Omental fat pad (tissue), 4 donors: ENCODE results near the gene ADAMTS4. TPM values are rescaled to one million over a fixed set of nuclear protein-coding genes. Genes with fewer than 3 reads are reported as not detected.

Source experiments
- ATAC-seq: fragments of 150-250 bp; one replicate; pipeline ENCODE4 v1.9.1; 2016; ENCODE audit warnings: mild to moderate bottlenecking, moderate library complexity; ENCODE audit not compliant: low FRiP score
- DNase-seq: peaks from one replicate; pipeline ENCODE4 v3.0.0-alpha.2; 2019; ENCODE audit warnings: low spot score
- total RNA-seq, 4 donors: library from RNA; depleted of rRNA; stranded (reverse); fragments of >200 nt; gene quantifications; one replicate each; pipeline ENCODE4 v1.1.0, GENCODE V29; 2016
- TF ChIP-seq, protein P1 (sequence below), 3 donors: fragments of 450-650 bp; IDR thresholded peaks; one replicate each; pipeline ENCODE4 v1.5.1; 2016 to 2017; ENCODE audit warnings: antibody characterized with exemption in 3 of 3, mild to moderate bottlenecking in 3 of 3, moderate library complexity in 2 of 3

ADAMTS4 gene
- total RNA-seq, 4 donors from 2014 or later = 38.5 to 238 (median 121) TPM

DNA sequence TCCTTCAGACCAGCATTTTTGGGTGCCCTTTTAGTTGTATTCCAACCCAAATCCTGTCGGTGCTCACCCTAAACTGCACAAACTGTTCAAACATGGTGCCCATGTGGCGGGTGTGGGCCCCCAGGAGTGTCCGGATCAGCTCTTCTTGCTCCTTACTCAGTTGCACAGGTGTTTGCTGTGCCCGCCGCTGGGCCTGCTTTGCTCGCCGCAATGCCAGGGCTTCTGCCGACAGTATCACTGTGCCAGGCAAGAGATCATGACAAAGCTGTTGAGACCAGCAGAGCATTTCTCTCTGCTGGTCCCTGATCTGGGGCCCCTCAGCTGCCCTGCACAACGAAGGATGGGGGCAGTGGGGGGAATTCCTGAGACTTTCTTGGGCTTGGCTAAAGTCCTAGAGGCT lies 34.2 kb upstream of the ADAMTS4 start:
- ATAC-seq (no peak), DNase-seq (no peak)
- TF ChIP-seq, protein P1, sequence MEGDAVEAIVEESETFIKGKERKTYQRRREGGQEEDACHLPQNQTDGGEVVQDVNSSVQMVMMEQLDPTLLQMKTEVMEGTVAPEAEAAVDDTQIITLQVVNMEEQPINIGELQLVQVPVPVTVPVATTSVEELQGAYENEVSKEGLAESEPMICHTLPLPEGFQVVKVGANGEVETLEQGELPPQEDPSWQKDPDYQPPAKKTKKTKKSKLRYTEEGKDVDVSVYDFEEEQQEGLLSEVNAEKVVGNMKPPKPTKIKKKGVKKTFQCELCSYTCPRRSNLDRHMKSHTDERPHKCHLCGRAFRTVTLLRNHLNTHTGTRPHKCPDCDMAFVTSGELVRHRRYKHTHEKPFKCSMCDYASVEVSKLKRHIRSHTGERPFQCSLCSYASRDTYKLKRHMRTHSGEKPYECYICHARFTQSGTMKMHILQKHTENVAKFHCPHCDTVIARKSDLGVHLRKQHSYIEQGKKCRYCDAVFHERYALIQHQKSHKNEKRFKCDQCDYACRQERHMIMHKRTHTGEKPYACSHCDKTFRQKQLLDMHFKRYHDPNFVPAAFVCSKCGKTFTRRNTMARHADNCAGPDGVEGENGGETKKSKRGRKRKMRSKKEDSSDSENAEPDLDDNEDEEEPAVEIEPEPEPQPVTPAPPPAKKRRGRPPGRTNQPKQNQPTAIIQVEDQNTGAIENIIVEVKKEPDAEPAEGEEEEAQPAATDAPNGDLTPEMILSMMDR (IDR thresholded peaks at IDR 0.05) = no peak

GRCh38 chr1:161230762-161231161 lies 31.9 kb upstream of the ADAMTS4 start:
- ATAC-seq (no peak), DNase-seq (no peak)
- TF ChIP-seq, protein P1 (IDR thresholded peaks at IDR 0.05) = no peak

DNA sequence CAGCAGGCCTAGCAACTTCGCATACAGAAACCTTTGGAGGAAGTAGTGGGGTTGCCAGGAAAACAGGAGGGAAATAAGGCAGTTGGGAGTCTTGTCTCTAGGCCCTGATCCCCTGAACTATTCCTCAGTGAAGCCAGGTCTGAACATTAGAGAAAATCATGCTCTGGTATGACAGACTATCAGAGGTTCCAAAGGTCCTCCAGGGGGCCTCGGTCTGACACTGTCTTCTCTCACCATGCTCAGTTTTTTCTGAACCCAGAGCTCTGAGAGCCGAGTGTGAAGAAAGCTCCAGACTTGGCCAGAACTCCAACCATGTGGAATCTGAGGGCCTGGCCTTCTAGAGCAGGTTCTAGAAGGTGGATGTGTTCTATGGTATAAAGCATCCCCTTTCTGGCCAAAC lies 31.0 kb upstream of the ADAMTS4 start:
- TF ChIP-seq, protein P1 (IDR thresholded peaks at IDR 0.05) = no peak
- DNase-seq = no peak
- no peak for ATAC-seq

DNA sequence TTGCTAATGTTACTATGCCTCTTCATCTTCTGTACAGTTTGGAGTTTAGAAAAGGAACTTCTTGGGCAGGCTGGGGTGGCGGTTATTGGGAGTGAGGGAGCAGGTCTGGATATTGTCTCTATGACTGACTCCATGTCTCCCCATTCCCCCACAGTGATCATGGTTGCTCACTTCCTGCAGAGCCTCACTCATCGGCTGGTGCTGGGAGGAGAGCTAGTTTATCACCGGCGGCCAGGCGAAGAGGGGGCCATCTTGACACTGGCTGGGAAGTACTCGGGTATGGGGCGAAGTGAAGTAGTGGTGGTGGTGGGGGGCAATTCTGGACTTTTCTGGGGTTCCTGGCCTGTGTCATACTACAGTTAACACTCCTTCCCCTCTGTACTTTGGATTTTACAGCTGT lies 29.2 kb upstream of the ADAMTS4 start:
- TF ChIP-seq, protein P1 (IDR thresholded peaks at IDR 0.05) = no peak
- DNase-seq (no peak), ATAC-seq (no peak)

DNA sequence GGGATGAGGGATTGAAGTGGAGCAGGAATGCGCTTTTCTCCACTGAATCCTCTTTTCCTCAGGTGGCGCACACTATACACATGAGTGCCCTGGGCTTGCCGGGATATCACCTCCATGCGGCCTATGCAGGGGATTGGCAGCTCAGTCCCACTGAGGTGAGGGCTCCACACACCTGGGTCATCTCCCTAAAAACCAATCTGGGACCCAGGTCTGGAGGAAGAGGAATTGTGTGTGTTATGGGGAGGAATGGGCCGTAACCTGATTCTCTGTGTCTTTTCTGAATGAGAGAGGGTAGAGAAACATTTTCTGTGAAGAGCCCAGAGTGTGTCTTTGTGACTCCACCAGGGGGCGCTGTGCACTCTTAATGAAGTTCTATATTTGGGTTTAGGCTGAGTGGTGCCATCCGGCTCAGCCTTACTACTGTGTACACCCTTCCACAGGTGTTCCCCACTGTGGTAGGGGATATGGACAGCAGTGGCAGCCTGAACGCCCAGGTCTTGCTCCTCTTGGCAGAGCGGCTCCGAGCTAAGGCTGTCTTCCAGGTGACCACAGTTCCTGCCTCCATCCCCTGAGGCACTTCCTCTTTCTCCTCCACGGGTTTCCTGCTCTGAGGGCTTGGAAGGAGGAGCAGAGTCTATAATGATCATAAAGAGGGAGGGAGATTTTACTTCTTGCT lies 28.5 kb upstream of the ADAMTS4 start:
- DNase-seq (peak; percentile 89), ATAC-seq (peak; percentile 58)
- TF ChIP-seq, protein P1 (IDR thresholded peaks at IDR 0.05) = peak in 2 of 3 donors; percentile 43 to 83

- TF ChIP-seq, protein P1 (IDR thresholded peaks at IDR 0.05) = no peak
- DNase-seq (no peak), ATAC-seq (no peak)
Measured at GRCh38 chr1:161226759-161227158, 27.9 kb upstream of the ADAMTS4 start.

DNA sequence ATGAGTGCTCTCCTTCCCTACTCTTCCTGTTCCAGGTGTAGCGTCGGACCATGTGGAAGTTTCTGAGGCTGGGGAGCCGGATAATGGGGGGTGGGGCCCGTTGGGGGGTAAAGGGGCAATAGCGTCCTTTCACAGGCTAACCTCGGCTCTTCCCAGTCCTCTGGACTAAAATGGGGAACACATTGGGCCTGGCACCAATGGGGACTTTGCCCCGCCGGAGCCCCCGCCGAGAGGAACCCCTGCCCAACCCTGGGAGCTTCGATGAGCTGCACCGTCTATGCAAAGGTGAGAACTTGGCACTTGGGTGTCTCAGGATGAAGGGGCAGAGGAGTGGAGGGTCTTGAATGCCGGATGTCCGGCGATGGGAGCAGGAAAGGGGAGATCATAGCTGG lies 27.5 kb upstream of the ADAMTS4 start:
- DNase-seq (no peak), ATAC-seq (no peak)
- TF ChIP-seq, protein P1 (IDR thresholded peaks at IDR 0.05) = no peak
